Measurements from ENCODE around the gene IL17C. TPM values are rescaled to one million over a fixed set of nuclear protein-coding genes. Genes with fewer than 3 reads are reported as not detected.
"Not testable (repeated sequence)": the region's sequence is repeated elsewhere in the genome, so short reads cannot be mapped to it uniquely, and the experiment has no call there.

IL17C gene
- total RNA-seq, 1 donor from 2014 or later: 0.25 TPM

DNA sequence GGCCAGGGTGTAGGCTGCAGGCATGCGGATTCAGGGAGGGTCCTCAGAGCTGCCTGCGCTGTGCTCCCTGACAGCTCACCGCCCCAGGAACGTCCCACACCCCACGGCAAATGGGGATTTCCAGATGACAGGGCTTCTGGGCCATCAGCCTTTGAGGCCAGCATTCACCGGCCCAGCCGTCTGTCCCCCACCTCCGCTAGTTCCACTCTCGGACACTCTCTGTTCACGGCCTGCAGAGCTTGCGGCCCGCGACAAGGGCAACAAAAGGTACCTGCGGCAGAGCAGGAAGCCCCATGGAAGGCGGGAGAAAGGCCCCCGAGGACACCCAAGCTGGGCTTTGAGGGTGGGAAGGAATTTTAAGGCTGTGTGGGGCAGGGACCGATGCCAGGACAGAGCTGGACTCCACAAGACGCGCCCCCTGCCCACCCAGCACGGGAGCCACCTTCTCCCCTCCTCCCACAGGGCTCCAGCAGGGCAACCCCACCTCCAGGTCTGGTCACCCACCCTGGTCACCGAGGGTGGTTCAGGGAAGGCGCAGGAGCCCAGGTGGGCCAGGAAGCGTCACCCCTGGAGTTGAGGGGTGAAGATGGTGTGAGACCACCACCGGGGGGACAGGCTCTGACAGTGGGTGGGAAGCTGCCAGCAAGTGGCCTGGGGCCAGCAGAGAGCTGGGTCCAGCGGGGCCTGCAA lies 18.1 kb downstream of the IL17C start:
- intact Hi-C loops (cut with micrococcal nuclease): no loop called here

DNA sequence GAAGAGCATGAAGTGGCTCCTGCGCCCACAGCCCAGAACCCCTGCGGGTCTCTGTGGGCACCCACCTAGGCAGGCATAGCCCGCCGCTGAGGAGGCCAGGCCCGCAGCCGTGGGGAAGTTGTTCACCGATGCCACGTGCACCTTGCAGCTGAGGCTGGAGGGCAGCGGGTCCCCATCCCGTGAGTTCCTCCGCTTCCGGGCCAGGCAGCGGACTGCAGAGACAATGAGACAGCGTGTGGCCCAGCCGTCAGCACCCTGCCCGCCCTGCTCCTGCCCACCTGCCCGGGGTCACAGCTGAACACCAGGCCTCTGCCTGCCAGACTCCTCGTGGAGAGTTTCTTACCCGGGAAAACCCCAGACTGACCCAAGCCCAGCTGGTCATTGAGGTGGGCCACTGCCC lies 19.0 kb downstream of the IL17C start:
- intact Hi-C loops (cut with micrococcal nuclease): no loop called here

DNA sequence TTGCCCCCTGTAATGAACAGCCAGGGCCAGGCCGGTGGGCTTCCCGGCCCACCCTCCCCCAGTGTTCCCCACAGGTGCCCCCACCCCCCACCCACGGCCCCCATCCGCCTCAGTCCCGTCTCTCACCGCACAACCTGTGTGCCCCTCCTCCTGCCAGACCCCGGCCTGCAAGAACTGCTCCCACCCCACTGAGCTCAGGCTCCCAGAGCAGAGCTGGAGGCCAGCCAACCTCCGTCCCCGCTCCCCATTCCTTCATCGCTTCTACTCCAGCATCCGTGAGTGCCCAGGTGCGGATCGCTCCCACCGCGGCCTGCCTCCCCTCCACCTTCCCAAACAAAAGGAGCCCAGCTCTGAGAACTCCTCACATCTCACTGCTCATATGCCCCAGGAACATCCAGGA lies 20.3 kb downstream of the IL17C start:
- intact Hi-C loops (cut with micrococcal nuclease): no loop called here

DNA sequence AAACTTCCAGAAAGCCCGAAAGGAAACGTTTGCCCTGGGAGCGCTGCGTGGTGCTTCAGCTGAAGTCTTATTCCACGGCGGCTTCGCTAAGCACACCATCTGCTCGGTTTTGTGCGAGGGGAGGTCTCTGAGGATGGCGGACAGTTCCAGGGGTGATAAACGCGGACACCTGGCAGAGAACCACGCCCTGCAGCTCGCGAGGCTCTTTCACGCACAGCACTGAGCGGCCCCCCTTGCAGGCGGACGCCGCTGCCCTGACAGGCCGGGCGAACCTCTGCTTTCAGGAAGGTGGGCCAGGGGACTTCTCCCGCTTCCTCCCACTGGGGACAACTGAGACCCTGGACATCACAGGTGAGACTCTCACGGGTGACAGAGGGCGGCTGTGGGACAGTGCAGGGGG lies 20.8 kb downstream of the IL17C start:
- intact Hi-C loops (cut with micrococcal nuclease): no loop called here

DNA sequence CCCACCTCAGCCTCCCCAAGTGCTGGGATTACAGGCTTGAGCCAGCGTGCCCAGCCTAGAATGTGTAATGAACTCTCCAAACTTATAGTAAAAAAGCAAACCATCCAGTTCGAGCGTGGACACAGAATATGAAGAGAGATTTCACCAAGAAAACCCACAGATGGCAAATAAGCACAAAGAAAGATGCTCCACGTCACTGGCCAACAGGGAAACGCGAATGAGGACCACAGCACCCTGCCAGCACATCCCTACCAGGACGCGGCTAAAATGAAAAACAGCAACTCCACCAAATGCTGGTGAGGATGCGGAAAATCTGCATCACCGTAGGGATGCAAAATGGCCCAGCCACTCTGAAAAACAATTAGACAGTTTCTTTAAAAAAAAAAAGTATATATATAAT lies 23.1 kb downstream of the IL17C start:
- intact Hi-C loops (cut with micrococcal nuclease): loop anchor here (5.0 kb wide), 1 partner anchor 89 kb away; the partner anchor contains the start of gene ZC3H18

DNA sequence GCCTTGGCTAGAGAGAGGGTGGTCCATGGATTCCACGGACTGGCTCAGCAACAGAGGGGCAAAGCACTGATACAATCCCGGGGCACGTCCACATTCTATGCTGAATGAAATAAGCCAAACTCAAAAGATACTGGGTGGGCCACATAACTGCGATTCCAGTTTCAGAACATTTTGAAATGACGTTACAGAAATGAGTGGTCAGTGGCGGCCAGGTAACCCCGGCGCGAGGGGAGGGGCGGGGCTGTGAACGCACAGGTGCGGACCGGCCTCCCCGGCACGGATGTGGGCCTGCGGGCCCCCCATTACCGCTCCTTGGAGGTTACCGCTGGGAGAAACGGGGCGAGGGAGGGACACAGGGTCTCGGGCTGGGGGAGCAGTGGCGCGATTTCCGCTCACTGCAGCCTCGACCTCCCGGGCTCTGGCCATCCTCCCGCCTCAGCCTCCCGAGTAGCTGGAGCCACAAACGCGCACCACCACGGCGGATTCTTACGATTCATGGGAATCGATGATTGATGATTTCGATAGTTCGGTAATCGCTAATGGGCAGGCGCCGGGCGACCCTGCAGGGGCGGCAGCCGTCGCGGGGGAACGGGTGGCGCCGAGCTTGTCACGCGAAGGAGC lies 24.0 kb downstream of the IL17C start:
- intact Hi-C loops (cut with micrococcal nuclease): loop anchor here (5.0 kb wide), 1 partner anchor 90 kb away; the partner anchor contains the start of gene ZC3H18

DNA sequence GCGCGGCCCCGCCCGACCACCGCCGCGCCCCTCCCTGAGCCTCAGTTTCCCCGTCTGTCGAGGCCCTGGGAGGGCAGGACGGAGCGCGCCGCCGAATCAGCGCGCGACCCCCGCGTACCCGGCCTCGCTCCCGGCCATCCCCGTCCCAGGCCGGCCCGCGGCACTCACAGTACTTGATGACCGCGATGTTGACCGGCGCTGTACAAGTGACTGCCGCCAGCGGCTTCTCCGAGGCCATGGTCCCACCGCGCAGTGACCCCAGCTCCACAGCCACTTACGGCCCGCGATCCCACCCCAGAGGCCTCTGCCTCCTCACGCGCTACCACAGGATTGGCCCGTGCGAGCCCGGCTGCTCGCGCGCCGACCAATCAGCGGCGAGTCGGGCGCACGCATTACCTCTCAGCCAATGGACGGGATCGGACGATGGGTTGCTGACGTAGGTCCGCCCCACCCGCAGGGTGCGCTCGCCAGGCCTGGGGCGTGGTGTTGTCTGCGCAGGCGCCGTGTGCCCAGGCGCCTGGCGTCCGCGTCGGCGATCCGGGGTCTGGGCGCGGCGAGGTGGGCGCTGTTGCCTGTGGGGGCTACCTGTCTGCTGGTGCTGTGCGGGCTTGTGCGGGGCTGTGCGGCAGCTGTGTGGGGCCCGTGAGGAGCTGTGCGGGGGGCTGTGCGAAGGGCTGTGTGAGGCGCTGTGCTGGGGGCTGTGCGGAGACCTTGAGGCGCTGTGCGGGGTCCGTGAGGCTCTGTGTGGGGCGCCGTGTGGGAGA lies 24.7 kb downstream of the IL17C start, which contains the start of gene MVD:
Gene MVD (minus strand): TSS at position 249 of the 764 bp plus-strand sequence. CDS start 11 bp downstream, at position 238.
- intact Hi-C loops (cut with micrococcal nuclease): loop anchor here (1.0 to 5.0 kb wide), 4 partner anchors 12 to 91 kb away; partner anchors contain the start of genes CYBA, SNAI3 and ZC3H18

DNA sequence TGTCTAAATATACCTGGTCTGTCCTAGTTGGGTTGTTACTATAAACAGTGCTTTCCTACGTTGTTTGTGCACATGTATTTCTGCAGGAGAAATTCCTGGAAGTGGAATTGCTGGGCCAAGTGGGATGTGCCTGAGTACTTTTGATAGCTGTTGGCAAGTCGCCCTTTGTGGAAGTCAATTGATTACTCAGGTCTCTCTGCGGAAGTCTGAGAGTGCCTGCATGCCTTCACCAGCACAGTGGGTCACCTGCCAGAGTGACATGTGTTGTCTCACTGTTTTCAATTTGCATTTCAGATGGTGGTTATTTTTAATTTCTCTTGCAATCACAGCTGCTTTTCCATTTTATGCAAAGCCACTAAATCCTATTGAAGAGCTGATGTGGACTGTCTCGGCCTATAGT lies 26.8 kb downstream of the IL17C start:
- intact Hi-C loops (cut with micrococcal nuclease): no loop called here

DNA sequence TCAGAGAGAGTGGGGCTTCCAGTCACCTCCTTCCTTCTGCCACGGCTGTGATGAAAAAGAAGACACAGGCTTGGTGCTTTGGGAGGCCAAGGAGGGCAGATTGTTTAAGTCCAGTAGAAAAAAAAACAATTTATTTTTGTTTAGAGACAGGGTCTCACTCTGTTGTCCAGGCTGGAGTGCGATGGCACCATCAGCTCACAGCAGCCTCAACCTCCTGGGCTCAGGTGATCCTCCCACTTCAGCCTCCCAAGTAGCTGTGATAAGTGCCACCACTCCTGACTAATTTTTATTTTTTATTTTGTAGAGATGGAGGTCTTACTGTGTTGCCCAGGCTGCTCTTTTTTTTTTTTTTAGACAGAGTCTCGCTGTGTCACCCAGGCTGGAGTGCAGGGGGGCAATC lies 27.2 kb downstream of the IL17C start:
- intact Hi-C loops (cut with micrococcal nuclease): no loop called here

DNA sequence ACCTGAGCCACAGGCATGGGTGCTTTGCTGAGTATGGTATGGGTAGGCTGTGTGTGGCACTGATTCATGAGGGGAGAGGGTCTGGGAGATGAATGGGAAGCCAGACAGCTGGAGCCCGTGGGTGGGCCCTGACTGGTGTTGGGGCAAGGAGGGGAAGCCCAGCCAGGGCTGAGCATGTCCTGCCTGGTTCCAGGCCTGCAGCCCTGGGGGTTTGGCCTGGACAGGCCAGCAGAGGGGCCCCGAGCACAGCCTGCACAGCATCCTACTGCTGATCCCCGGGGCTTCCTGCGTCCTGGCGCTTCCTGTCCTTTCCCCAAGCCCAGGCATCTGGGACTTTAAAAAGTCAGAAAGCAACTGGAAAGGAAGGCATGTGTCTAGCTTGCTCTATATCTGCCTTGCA lies 29.1 kb downstream of the IL17C start:
- intact Hi-C loops (cut with micrococcal nuclease): no loop called here

DNA sequence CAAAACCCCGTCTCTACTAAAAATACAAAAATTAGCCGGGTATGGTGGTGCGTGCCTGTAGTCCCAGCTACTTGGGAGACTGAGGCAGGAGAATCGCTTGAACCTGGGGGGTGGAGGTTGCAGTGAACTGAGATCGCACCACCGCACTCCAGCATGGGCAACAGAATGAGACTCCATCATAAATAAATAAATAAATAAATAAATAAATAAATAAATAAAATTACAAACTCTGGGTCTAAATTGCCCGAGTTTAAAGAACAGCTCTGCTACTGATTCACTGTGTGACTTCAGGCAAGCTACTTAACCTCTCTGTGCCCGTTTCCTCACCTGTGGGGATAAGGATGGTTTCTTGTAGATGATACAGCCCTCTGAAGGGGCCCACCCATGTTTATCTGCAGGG lies 31.1 kb downstream of the IL17C start:
- intact Hi-C loops (cut with micrococcal nuclease): not testable (repeated sequence)

DNA sequence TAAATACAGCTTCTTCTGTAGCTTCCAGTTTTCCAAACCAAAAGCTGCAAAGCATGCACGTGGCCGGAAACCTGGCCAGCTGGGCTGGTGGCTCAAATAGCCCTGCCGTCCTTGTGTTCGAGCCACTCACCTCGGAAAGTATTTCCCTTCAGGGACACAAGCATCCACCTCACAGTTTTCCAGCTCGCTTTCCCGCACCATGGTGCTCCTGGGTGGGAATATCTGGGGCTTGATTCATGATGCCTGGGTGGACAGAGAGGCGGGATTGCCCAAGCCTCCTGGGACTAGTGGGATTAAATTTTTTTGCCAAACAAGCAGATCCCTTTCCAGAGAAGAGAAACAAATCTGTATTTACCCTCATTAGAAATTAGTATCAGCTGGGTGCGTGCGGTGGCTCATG lies 31.6 kb downstream of the IL17C start:
- intact Hi-C loops (cut with micrococcal nuclease): no loop called here

DNA sequence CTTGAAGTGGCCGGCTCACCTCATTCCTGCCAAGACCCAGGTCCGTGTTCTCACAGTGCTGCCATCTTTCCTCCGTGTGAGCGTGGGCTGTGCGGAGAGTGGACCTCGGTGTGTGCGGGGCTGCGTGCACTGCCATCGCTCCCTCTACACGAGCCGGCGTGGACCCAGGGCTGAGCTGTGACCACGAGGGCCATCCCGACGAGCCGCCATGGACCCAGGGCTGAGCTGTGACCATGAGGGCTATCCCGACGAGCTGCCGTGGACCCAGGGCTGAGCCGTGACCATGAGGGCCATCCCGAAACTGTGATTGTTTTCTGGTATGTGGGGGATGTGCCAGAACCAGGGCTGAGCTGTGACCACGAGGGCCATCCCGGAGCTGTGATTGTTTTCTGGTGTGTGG lies 33.4 kb downstream of the IL17C start:
- intact Hi-C loops (cut with micrococcal nuclease): no loop called here

DNA sequence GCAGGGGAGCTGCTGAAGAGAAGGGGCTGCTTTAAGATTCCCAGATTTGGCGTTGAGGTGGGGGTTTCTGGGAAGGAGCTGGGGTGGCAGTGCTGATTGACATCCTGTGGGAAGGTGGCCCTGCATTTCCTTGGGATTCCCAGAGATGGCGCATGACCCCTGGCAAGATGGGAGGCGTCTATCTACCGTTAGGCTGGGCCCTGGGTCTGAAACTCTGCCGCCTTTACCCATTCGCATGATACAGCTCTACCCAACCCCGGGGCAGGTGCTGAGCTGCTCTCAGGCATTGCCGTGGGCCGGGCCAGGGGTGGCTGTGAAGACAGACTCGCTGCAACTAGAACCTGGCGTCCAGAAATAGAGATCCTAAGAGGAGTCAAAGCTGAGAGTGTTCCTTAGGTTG lies 34.4 kb downstream of the IL17C start:
- intact Hi-C loops (cut with micrococcal nuclease): no loop called here

DNA sequence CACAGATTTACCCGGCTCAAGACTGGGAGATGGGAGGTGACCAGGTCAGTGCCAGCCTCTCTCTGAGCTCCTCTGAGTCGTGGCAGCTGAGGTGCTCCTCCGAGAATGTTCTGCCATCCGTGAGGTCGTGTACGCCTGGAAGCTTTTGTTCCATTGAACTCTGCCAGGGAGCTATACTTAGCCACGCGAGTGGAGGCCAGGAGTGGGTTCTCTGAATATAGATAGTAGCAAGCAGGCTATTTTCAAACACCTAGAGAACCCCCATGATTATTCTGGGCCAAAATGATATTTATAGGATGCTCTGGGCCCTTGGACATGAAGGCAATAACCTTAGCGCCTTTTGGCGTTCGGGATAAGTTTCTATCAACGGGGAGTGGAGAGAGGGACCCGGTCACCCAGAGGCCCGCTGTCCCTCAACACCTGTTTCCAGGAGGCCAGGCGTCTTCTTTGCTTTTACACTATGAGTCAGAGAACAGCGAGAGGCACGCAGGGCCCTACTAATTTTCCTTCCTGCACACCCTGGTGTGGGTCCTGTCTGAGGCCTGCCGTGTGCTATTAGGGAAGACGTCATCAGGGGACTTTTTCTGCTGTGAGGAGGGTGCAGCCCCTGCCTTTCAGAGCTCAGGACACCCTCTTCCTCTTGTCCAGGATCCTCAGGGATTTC lies 35.5 kb downstream of the IL17C start:
- intact Hi-C loops (cut with micrococcal nuclease): no loop called here

DNA sequence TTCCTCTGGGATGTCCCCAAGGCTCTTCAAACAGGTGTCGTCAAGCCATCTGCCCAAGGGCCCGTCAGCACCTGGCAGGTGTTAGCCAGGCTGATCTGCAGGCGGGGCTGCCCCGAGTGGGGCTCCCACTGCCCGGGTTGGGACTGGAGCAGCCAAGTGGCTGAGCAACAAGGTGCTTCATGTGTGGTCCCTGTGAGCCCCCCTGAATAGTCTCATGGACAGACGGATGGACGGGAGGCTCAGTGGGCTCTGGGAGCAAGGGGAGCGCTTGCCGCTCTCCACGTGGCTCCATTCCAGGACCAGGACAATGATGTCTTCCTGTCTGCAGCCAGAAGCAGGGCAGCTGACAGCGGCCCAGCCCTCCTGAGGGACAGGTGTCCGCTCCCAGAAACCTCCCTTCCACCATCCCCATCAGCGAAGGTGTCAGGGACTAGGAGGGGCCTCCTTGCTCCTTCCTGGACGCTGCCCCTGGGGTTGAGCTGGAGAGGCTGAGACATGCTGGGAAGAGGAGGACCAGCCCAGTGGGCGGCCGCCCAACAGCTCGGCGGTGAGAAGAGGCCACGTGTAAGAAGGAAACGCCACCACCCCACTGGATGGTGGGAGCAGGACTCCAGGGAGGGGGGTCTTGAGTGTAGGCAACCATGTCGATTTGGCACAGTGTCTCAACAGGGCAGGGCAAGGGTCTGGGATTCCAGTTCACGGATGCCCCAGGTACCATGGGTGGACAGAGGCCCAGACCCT lies 38.3 kb downstream of the IL17C start:
- intact Hi-C loops (cut with micrococcal nuclease): no loop called here

DNA sequence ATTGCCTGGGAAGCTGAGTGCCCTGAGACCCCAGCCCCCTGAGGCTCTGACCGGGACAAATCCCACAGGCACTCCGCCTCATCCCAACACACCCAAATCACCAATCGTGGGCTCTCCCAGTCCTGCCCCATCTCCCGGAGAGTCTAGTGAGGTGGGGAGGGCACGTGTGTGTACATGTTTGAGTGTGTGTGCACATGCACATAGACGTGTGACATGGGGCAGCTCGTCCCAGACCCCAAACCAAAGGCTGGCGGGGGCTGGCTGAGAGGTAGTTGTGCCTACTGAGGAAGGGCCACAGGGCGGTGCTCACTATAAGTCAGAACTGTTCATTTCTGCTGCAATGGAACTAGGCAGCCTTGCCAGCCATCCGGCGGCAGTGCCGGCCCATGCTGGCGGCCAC lies 39.3 kb downstream of the IL17C start:
- intact Hi-C loops (cut with micrococcal nuclease): no loop called here

DNA sequence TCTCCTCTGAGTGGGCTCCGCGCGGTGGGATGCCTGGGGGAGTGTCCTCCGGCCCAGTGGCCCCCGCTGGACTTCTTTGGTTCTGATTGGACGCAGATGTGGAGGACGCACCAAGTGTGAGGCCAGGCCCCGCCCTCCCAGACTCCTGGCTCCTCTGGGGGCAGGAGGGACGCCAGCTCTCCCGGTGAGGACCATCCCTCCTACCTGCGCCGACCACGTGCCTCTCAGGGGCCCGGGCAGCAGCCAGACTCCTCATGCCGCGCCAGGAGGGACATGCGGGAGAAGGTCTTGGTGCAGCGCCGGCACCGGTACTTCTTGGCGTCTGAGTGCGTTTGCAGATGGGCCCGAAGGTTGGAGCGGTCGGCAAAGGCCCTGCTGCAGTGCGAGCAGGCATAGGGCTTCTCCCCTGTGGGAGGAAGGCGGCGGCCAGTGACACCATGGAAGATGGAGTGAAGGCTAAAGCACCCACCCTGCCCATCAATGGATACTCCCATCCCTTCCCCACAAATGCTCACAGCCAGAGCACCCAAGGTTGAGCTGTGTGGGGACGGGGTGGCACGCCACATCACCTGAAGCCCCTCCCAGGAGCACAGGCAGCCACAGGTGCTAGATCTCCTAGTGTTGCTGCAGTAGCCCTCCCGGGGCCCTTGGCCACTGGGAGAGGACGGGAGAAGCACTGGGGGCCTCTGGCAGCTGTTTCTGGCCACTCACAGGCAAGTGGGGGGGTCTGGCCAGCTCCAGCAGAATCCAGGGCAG lies 40.0 kb downstream of the IL17C start:
- intact Hi-C loops (cut with micrococcal nuclease): no loop called here

DNA sequence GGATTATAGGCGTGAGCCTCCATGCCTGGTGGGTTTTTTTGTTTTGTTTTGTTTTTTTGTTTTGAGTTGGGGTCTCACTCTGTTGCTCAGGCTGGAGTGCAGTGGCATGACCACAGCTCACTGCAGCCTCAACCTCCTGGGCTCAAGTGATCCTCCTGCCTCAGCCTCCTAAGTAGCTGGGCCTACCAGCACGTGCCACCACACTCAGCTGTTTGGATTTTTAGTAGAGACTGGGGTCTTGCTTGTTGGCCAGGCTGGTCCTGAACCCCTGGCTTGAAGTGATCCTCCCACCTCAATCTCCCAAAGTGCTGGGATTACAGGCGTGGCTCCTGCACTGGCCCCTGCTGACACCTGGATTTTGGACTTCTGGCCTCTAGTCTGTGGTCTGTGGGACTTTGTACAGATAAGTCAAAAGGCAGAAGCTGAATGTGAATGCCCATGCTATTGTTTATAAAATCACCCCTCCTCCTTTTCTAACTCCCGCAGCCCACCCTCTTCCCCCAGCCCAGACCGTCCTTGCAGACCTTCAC lies 42.2 kb downstream of the IL17C start:
- intact Hi-C loops (cut with micrococcal nuclease): no loop called here

DNA sequence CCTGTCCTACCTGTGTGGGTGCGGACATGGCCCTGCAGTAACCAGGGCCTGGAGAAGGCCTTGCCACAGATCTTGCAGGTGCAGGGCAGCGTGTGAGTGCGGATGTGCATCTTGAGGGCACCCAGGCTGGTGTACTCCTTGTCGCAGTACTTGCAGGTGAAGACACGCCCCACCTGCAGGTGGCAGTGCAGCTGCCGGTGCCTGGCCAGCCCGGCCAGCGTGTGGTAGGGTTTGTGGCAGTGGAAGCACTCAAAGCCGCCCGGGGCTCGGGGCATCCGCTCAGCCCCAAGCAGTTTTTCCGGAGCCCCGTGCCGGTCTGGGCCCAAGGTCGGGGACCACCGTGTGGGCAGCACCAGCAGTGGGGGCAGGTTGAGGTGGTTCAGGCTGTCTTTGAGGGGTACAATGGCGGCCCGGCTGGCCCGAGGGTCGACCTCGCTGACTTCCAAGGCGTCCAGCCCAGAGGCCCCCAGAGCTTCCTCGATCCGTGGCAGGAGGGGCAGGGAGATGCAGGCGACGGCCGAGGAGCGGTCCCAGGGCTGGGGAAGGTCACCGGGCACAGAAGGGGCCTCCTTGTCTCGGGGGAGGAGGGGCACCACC lies 42.8 kb downstream of the IL17C start:
- intact Hi-C loops (cut with micrococcal nuclease): no loop called here
